ENCODE results near the gene NSD2.

DNA sequence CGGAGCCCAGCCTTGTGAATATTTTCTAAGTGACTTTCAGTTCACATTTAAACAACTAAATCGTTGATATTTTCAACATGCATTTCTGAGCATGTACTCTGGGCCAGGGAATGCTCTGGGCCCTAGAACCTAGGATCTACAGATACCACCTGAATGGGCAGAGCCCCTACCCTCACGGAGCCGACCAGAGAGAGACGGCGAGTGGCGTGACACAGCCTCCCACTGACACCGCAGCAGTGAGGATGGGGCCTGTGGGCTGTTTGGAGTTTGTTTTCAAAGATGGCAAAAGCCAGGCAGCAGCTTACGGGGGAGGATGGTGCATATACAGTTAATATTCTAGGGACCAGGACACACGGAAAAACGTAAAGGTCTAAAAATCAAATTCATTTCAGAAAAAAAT, 119.9 kb downstream of the NSD2 start:
- TF ChIP-seq, protein P1, sequence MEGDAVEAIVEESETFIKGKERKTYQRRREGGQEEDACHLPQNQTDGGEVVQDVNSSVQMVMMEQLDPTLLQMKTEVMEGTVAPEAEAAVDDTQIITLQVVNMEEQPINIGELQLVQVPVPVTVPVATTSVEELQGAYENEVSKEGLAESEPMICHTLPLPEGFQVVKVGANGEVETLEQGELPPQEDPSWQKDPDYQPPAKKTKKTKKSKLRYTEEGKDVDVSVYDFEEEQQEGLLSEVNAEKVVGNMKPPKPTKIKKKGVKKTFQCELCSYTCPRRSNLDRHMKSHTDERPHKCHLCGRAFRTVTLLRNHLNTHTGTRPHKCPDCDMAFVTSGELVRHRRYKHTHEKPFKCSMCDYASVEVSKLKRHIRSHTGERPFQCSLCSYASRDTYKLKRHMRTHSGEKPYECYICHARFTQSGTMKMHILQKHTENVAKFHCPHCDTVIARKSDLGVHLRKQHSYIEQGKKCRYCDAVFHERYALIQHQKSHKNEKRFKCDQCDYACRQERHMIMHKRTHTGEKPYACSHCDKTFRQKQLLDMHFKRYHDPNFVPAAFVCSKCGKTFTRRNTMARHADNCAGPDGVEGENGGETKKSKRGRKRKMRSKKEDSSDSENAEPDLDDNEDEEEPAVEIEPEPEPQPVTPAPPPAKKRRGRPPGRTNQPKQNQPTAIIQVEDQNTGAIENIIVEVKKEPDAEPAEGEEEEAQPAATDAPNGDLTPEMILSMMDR (IDR thresholded peaks at IDR 0.05) = no peak
- TF ChIP-seq POLR2A (IDR thresholded peaks at IDR 0.05) = no peak

All from right lobe of liver (tissue), 4 donors.